HCT116 (cell line): ENCODE results near the gene ANGPT4. TPM values are rescaled to one million over a fixed set of nuclear protein-coding genes. Genes with fewer than 3 reads are reported as not detected.

ENCODE experiments used
- ATAC-seq: fragments of 200-7000 bp; cut with Tn5 transposase; 2 replicates; pipeline ENCODE4 v1.9.1; 2020; ENCODE audit warnings: mild to moderate bottlenecking, moderate library complexity
- BruUV-seq: library from RNA; stranded (reverse); fragments of 400-500 nt; replicated peaks from 2 replicates; lab custom pipeline; 2021; lab: Mats Ljungman, UMichigan
- CTCF ChIA-PET: fragments of 300-600 bp; sonication (Branson Sonifier 250); formaldehyde crosslinking; loops from one replicate; lab custom pipeline; 2021; ENCODE audit warnings: antibody characterized with exemption; lab: Charles Lee
- POLR2A ChIA-PET: fragments of 300-600, 350-600 bp; sonication (Branson Sonifier 250); formaldehyde crosslinking; loops from one replicate; lab custom pipeline; 2021; ENCODE audit warnings: antibody characterized with exemption; lab: Charles Lee
- RAD21 ChIA-PET, 2 experiments: fragments of 300-600 bp; sonication (Branson Sonifier 250); formaldehyde crosslinking; loops; one replicate each; lab custom pipeline; 2023; ENCODE audit warnings: low total read pairs in 2 of 2; ENCODE audit not compliant: uncharacterized antibody in 2 of 2, unreplicated experiment in 2 of 2, low non-redundant PET in 1 of 2; lab: Charles Lee
- DNase-seq: peaks from one replicate; pipeline ENCODE4 v3.0.0-alpha.2; 2010; ENCODE audit warnings: low read depth, low spot score
- H2AFZ ChIP-seq: fragments of 200-600 bp; shearing (Covaris generic), sonication (generic); 2 replicates; pipeline ENCODE4 v1.6.1; 2017; ENCODE audit warnings: low read depth, mixed run types, mixed read lengths, antibody characterized with exemption, low read length; ENCODE audit not compliant: poor library complexity, severe bottlenecking
- H3K27ac ChIP-seq: 2 replicates; pipeline ENCODE4 v1.5.1; 2012; ENCODE audit warnings: low read depth, low read length
- H3K27me3 ChIP-seq: fragments of 200-600 bp; sonication (generic); 2 replicates; pipeline ENCODE4 v1.6.1; 2016; ENCODE audit warnings: mixed run types, low read length, mixed read lengths; ENCODE audit not compliant: insufficient read depth
- H3K36me3 ChIP-seq, 2 experiments: fragments of 200-500 bp in 1 of 2; fragments of 200-600 bp in 1 of 2; sonication (Bioruptor generic) in 1 of 2; sonication (generic) in 1 of 2; 2 replicates each; pipeline versions ENCODE4 v1.5.1 to v1.6.1; 2014 to 2016; ENCODE audit warnings: low read length in 2 of 2, inconsistent platforms in 1 of 2, mixed read lengths in 1 of 2, mixed run types in 1 of 2; ENCODE audit not compliant: insufficient read depth in 2 of 2, control insufficient read depth in 1 of 2
- H3K4me1 ChIP-seq, 2 experiments: fragments of 200-600 bp in 1 of 2; sonication (generic) in 1 of 2; 2 replicates each; pipeline versions ENCODE4 v1.5.1 to v1.6.1; 2012 to 2017; ENCODE audit warnings: low read length in 2 of 2, inconsistent platforms in 1 of 2, mild to moderate bottlenecking in 1 of 2, mixed read lengths in 1 of 2, mixed run types in 1 of 2, moderate library complexity in 1 of 2; ENCODE audit not compliant: insufficient read depth in 2 of 2, control insufficient read depth in 1 of 2
- H3K4me2 ChIP-seq: fragments of 200-600 bp; sonication (generic); 2 replicates; pipeline ENCODE4 v1.6.1; 2017; ENCODE audit warnings: mixed run types, low read length, mixed read lengths
- H3K4me3 ChIP-seq, 2 experiments: fragments of 200-600 bp in 1 of 2; sonication (generic) in 1 of 2; replicated peaks in 1 of 2; 2 replicates each; pipeline ENCODE4 v1.5.1; 2011 to 2016; ENCODE audit warnings: low read length in 2 of 2, control low read depth in 1 of 2, low read depth in 1 of 2, mild to moderate bottlenecking in 1 of 2, mixed read lengths in 1 of 2, mixed run types in 1 of 2
- H3K79me2 ChIP-seq: fragments of 200-600 bp; sonication (generic); 2 replicates; pipeline ENCODE4 v1.6.1; 2017; ENCODE audit warnings: mild to moderate bottlenecking, mixed run types, low read length, moderate library complexity, mixed read lengths; ENCODE audit not compliant: insufficient read depth
- H3K9ac ChIP-seq: fragments of 200-600 bp; sonication (generic); 2 replicates; pipeline ENCODE4 v1.6.1; 2016; ENCODE audit warnings: low read length, mixed read lengths
- H3K9me2 ChIP-seq: fragments of 200-600 bp; sonication (generic), shearing (Covaris generic); 2 replicates; pipeline ENCODE4 v1.6.1; 2017; ENCODE audit warnings: mixed run types, mild to moderate bottlenecking, moderate library complexity; ENCODE audit not compliant: insufficient read depth
- H3K9me3 ChIP-seq, 2 experiments: fragments of 200-500 bp in 1 of 2; fragments of 200-600 bp in 1 of 2; sonication (Bioruptor generic) in 1 of 2; sonication (generic) in 1 of 2; 2 replicates each; pipeline ENCODE4 v1.6.1; 2014 to 2017; ENCODE audit warnings: low read length in 2 of 2, mixed read lengths in 2 of 2, inconsistent platforms in 1 of 2, low read depth in 1 of 2, mild to moderate bottlenecking in 1 of 2, mixed run types in 1 of 2, moderate library complexity in 1 of 2; ENCODE audit not compliant: control insufficient read depth in 1 of 2, insufficient read depth in 1 of 2
- H4K20me1 ChIP-seq: fragments of 200-600 bp; sonication (generic), shearing (Covaris generic); 2 replicates; pipeline ENCODE4 v1.6.1; 2017; ENCODE audit warnings: mixed run types, mild to moderate bottlenecking, moderate library complexity; ENCODE audit not compliant: insufficient read depth
- EGR1 ChIP-seq: IDR thresholded peaks from 2 replicates; pipeline ENCODE4 v1.6.1; 2012; ENCODE audit warnings: low read depth
- EZH2 ChIP-seq: fragments of 200-600 bp; sonication (generic); IDR thresholded peaks from 2 replicates; pipeline ENCODE4 v1.6.1; 2017; ENCODE audit warnings: antibody characterized with exemption, mixed run types
- EZH2phosphoT487 ChIP-seq: fragments of 200-600 bp; IDR thresholded peaks from 2 replicates; pipeline ENCODE4 v1.6.1; 2018; ENCODE audit warnings: antibody characterized with exemption, borderline replicate concordance
- FOSL1 ChIP-seq: IDR thresholded peaks from 2 replicates; pipeline ENCODE4 v1.6.1; 2012; ENCODE audit warnings: low read depth
- POLR2A ChIP-seq: IDR thresholded peaks from 2 replicates; pipeline ENCODE4 v1.7.0; 2011; ENCODE audit warnings: borderline replicate concordance; ENCODE audit not compliant: insufficient read depth, insufficient read length; ENCODE audit errors: extremely low read depth
- RAD21 ChIP-seq: IDR thresholded peaks from 2 replicates; pipeline ENCODE4 v1.6.1; 2012; ENCODE audit warnings: low read depth, mild to moderate bottlenecking
- SIN3A ChIP-seq: IDR thresholded peaks from 2 replicates; pipeline ENCODE4 v1.6.1; 2012; ENCODE audit warnings: low read depth
- SP1 ChIP-seq: IDR thresholded peaks from 2 replicates; pipeline ENCODE4 v1.6.1; 2012; ENCODE audit warnings: low read depth
- SRF ChIP-seq: IDR thresholded peaks from 2 replicates; pipeline ENCODE4 v1.6.1; 2012; ENCODE audit warnings: low read depth
- YY1 ChIP-seq: IDR thresholded peaks from 2 replicates; pipeline ENCODE4 v1.6.1; 2011; ENCODE audit warnings: low read length, low read depth, moderate library complexity, mild to moderate bottlenecking; ENCODE audit not compliant: insufficient replicate concordance; ENCODE audit errors: extremely low read depth
- ZNF274 ChIP-seq: fragments of 200-500 bp; sonication (Bioruptor generic); IDR thresholded peaks from 2 replicates; pipeline ENCODE4 v1.6.1; 2014; ENCODE audit warnings: mild to moderate bottlenecking, low read depth, low read length, inconsistent platforms
- intact Hi-C: fragments of 100-400 bp; cut with micrococcal nuclease; formaldehyde crosslinking; loops from 2 replicates; pipeline ENCODE4 v1.10.0; 2022
- total RNA-seq: library from RNA; stranded (reverse); gene quantifications from one replicate; pipeline ENCODE4 v1.2.1, GENCODE V29; 2021; ENCODE audit not compliant: unreplicated experiment
- TF ChIP-seq, protein P1 (sequence below), 3 experiments: fragments of 200-600 bp in 1 of 3; sonication (generic) in 1 of 3; IDR thresholded peaks in 2 of 3; conservative IDR thresholded peaks in 1 of 3; 2 replicates each; pipeline ENCODE4 v1.5.1; 2012 to 2017; ENCODE audit warnings: low read depth in 2 of 3, low read length in 2 of 3, antibody characterized with exemption in 1 of 3, borderline replicate concordance in 1 of 3, control low read depth in 1 of 3, mild to moderate bottlenecking in 1 of 3, mixed read lengths in 1 of 3, mixed run types in 1 of 3, moderate library complexity in 1 of 3; ENCODE audit not compliant: insufficient read depth in 1 of 3
- TF ChIP-seq, protein P2 (sequence below): IDR thresholded peaks from 2 replicates; pipeline ENCODE4 v1.6.1; 2012
- TF ChIP-seq, protein P3 (sequence below): IDR thresholded peaks from 2 replicates; pipeline ENCODE4 v1.6.1; 2011; ENCODE audit warnings: mild to moderate bottlenecking, low read length, moderate library complexity; ENCODE audit not compliant: insufficient replicate concordance; ENCODE audit errors: extremely low read depth

ANGPT4 gene
- total RNA-seq, 1 experiment from 2014 or later = not detected

DNA sequence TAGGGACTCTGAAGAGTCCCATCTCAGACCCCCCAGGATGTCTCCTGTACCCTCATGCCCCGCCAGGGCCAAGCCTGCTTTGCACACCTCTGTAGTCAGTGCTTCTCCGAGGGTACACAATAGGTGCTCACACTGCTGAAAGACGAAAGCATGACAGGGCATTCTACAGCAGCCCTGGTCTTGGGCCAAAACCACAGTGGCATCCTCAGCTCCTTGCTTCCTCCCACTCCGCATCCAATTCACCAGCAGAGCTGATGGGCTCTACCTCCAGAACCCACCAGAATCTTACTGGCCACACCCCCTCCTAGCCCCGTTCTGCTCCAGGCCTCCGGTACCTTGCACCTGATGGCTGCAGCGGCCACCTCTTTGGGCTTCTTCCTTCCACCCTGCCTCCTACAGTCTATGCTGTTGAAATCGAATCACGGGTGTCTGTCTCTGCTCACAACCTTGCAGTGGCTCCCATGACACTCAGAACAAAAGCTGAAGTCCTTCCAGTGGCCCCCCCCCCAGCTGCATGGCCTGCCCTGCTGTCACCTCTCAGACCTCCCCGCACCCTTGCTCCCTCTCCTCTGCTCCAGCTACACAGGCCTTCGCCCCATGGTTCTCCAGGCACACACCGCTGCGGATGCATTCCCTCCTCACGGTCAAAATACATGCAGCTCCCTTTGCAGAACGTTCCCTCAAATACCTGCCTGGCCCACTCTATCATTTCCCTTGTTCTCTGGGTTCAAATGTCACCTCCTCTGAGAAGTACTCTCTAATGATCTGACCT, 1.2 kb downstream of the ANGPT4 start:
- no peak overlapping the region for H3K27ac ChIP-seq
- TF ChIP-seq FOSL1 (no peak), SRF (no peak), ZNF274 (no peak), EGR1 (no peak), EZH2phosphoT487 (no peak), SIN3A (no peak), POLR2A (no peak), YY1 (no peak), EZH2 (no peak), RAD21 (no peak), SP1 (no peak)
- TF ChIP-seq, protein P1, sequence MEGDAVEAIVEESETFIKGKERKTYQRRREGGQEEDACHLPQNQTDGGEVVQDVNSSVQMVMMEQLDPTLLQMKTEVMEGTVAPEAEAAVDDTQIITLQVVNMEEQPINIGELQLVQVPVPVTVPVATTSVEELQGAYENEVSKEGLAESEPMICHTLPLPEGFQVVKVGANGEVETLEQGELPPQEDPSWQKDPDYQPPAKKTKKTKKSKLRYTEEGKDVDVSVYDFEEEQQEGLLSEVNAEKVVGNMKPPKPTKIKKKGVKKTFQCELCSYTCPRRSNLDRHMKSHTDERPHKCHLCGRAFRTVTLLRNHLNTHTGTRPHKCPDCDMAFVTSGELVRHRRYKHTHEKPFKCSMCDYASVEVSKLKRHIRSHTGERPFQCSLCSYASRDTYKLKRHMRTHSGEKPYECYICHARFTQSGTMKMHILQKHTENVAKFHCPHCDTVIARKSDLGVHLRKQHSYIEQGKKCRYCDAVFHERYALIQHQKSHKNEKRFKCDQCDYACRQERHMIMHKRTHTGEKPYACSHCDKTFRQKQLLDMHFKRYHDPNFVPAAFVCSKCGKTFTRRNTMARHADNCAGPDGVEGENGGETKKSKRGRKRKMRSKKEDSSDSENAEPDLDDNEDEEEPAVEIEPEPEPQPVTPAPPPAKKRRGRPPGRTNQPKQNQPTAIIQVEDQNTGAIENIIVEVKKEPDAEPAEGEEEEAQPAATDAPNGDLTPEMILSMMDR (IDR thresholded peaks at IDR 0.05 in 2 of 3, conservative IDR thresholded peaks at IDR 0.05 in 1 of 3; ENCODE audit: borderline replicate concordance in 1 of 3, insufficient read depth in 1 of 3, low read depth in 2 of 3, low read length in 2 of 3) = no peak
- TF ChIP-seq, protein P2, sequence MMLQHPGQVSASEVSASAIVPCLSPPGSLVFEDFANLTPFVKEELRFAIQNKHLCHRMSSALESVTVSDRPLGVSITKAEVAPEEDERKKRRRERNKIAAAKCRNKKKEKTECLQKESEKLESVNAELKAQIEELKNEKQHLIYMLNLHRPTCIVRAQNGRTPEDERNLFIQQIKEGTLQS = no peak
- TF ChIP-seq, protein P3, sequence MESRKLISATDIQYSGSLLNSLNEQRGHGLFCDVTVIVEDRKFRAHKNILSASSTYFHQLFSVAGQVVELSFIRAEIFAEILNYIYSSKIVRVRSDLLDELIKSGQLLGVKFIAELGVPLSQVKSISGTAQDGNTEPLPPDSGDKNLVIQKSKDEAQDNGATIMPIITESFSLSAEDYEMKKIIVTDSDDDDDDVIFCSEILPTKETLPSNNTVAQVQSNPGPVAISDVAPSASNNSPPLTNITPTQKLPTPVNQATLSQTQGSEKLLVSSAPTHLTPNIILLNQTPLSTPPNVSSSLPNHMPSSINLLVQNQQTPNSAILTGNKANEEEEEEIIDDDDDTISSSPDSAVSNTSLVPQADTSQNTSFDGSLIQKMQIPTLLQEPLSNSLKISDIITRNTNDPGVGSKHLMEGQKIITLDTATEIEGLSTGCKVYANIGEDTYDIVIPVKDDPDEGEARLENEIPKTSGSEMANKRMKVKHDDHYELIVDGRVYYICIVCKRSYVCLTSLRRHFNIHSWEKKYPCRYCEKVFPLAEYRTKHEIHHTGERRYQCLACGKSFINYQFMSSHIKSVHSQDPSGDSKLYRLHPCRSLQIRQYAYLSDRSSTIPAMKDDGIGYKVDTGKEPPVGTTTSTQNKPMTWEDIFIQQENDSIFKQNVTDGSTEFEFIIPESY = no peak
- no peak overlapping the region for H2AFZ ChIP-seq
- RAD21 ChIA-PET = no interaction called here
- H3K27me3 ChIP-seq = no peaks in the 10 kb centered on the region
- H3K9me2 ChIP-seq = no peaks in the 10 kb centered on the region
- H3K9ac ChIP-seq = no peak overlapping the region
- no peak overlapping the region for H3K4me3 ChIP-seq
- no peaks in the 10 kb centered on the region for H4K20me1 ChIP-seq
- no peak overlapping the region for H3K4me2 ChIP-seq
- no peaks in the 10 kb centered on the region for H3K9me3 ChIP-seq
- H3K79me2 ChIP-seq = no peaks in the 10 kb centered on the region
- no peaks in the 10 kb centered on the region for H3K36me3 ChIP-seq
- intact Hi-C loops = no loop called here
- ATAC-seq (no peak), DNase-seq (no peak)
- H3K4me1 ChIP-seq = no peaks in the 10 kb centered on the region; a peak in 1 of 4 replicates
- no TSS peak for BruUV-seq
- POLR2A ChIA-PET = no interaction called here
- CTCF ChIA-PET = no interaction called here
